Hepatocyte (in vitro differentiated cells): Measurements from ENCODE around the gene CDK4.

Experiments
- EZH2 ChIP-seq: fragments of 200-600 bp; sonication (generic); IDR thresholded peaks from 2 replicates; pipeline ENCODE4 v1.6.1; 2016; ENCODE audit warnings: antibody characterized with exemption, mild to moderate bottlenecking, borderline replicate concordance
- EZH2phosphoT487 ChIP-seq: fragments of 200-600 bp; sonication (generic); IDR thresholded peaks from one replicate; pipeline ENCODE4 v1.6.1; 2018; ENCODE audit warnings: antibody characterized with exemption, mild to moderate bottlenecking, low read depth, moderate library complexity; ENCODE audit not compliant: unreplicated experiment, severe bottlenecking
- TF ChIP-seq, protein P1 (sequence below): fragments of 200-600 bp; sonication (generic); IDR thresholded peaks from 2 replicates; pipeline ENCODE4 v1.5.1; 2016; ENCODE audit warnings: antibody characterized with exemption, mild to moderate bottlenecking; ENCODE audit not compliant: poor library complexity

DNA sequence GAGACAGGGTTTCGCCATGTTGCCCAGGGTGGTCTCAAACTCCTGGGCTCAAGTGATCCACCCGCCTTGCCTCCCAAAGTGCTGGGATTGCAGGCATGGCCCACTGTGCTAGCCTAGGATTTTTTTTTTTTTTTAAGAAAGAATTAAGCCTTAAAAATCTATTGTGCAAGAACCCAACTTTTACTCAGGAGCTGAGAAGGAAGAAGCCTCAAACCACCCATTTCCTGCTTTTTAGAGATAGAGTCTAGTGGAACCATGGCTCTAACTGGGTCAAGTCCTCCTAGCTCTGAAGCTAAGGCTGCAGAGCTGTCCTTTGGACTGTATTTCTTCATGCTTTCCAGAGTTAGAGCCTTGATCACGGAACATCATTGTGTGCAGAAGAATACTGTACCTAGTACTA is 29.1 kb upstream of the CDK4 start:
- TF ChIP-seq EZH2 (no peak), EZH2phosphoT487 (no peak)
- TF ChIP-seq, protein P1, sequence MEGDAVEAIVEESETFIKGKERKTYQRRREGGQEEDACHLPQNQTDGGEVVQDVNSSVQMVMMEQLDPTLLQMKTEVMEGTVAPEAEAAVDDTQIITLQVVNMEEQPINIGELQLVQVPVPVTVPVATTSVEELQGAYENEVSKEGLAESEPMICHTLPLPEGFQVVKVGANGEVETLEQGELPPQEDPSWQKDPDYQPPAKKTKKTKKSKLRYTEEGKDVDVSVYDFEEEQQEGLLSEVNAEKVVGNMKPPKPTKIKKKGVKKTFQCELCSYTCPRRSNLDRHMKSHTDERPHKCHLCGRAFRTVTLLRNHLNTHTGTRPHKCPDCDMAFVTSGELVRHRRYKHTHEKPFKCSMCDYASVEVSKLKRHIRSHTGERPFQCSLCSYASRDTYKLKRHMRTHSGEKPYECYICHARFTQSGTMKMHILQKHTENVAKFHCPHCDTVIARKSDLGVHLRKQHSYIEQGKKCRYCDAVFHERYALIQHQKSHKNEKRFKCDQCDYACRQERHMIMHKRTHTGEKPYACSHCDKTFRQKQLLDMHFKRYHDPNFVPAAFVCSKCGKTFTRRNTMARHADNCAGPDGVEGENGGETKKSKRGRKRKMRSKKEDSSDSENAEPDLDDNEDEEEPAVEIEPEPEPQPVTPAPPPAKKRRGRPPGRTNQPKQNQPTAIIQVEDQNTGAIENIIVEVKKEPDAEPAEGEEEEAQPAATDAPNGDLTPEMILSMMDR, result no peak
